HG02981 (cell line): Measurements from ENCODE around the gene GPN1.
"Not testable (repeated sequence)": the region's sequence is repeated elsewhere in the genome, so short reads cannot be mapped to it uniquely, and the experiment has no call there.

Experiments used
- ATAC-seq: cut with Tn5 transposase; IDR thresholded peaks from one replicate; pipeline ENCODE4 v1.9.1; 2021; ENCODE audit warnings: mild to moderate bottlenecking, moderate library complexity; ENCODE audit not compliant: unreplicated experiment

GPN1 gene

GRCh38 chr2:27667446-27667845 lies 38.6 kb downstream of the GPN1 start:
- ATAC-seq, result no peak

- ATAC-seq, result no peak
These were observed 42.4 kb downstream of the GPN1 start for GRCh38 chr2:27671235-27671634.

GRCh38 chr2:27672723-27673486 lies 44.1 kb downstream of the GPN1 start:
- ATAC-seq, result no peak

GRCh38 chr2:27680571-27680970 lies 51.7 kb downstream of the GPN1 start:
- ATAC-seq, result no peak

- ATAC-seq, result no peak
These were observed 53.0 kb downstream of the GPN1 start for GRCh38 chr2:27681841-27682240.

GRCh38 chr2:27682334-27682771 lies 53.5 kb downstream of the GPN1 start:
- not testable (repeated sequence) for ATAC-seq

GRCh38 chr2:27683390-27684071 lies 54.7 kb downstream of the GPN1 start:
- ATAC-seq, result peak; percentile 84

- ATAC-seq, result not testable (repeated sequence)
These were observed 56.2 kb downstream of the GPN1 start for GRCh38 chr2:27685006-27685405.

GRCh38 chr2:27685577-27685976 lies 56.7 kb downstream of the GPN1 start:
- no peak for ATAC-seq

- no peak for ATAC-seq
These were observed 58.4 kb downstream of the GPN1 start for GRCh38 chr2:27687232-27687631.

GRCh38 chr2:27689424-27689823 lies 60.6 kb downstream of the GPN1 start:
- no peak for ATAC-seq

- ATAC-seq, result no peak
These were observed 61.2 kb downstream of the GPN1 start for GRCh38 chr2:27690052-27690451.

- no peak for ATAC-seq
These were observed 68.8 kb downstream of the GPN1 start for GRCh38 chr2:27697660-27698059.
